Fibroblast of pulmonary artery (primary cell): ENCODE measurements around the gene CLEC3B.

Experiments used
- DNase-seq: peaks from one replicate; pipeline ENCODE4 v3.0.0-alpha.2; 2010; ENCODE audit warnings: low read depth
- H3K4me3 ChIP-seq: replicated peaks from 2 replicates; pipeline ENCODE4 v1.5.1; 2011; ENCODE audit warnings: low read depth, mild to moderate bottlenecking, control low read depth, low read length, moderate library complexity
- CTCF ChIP-seq: IDR thresholded peaks from 2 replicates; pipeline ENCODE4 v1.5.1; 2011; ENCODE audit warnings: mild to moderate bottlenecking, control low read depth, low read length, inconsistent platforms; ENCODE audit errors: missing control alignments

CLEC3B gene

GRCh38 chr3:45062697-45063070, 36.6 kb downstream of the CLEC3B start:
- no peak overlapping the region for H3K4me3 ChIP-seq
- no peak for DNase-seq
- no peak for TF ChIP-seq CTCF

- peak; percentile 82 for DNase-seq
- H3K4me3 ChIP-seq = peak overlapping the region; percentile 14
- no peak for TF ChIP-seq CTCF
Measured at GRCh38 chr3:45064512-45065372, 38.6 kb downstream of the CLEC3B start.

- no peak for TF ChIP-seq CTCF
- DNase-seq = no peak
- H3K4me3 ChIP-seq = no peak overlapping the region
Measured at GRCh38 chr3:45065373-45065720, 39.2 kb downstream of the CLEC3B start.

GRCh38 chr3:45066109-45066801, 40.2 kb downstream of the CLEC3B start:
- no peak overlapping the region for H3K4me3 ChIP-seq
- TF ChIP-seq CTCF = no peak
- DNase-seq = no peak

- H3K4me3 ChIP-seq = no peak overlapping the region
- no peak for TF ChIP-seq CTCF
- no peak for DNase-seq
Measured at GRCh38 chr3:45067486-45067885, 41.4 kb downstream of the CLEC3B start.

GRCh38 chr3:45067941-45068340, 41.8 kb downstream of the CLEC3B start:
- H3K4me3 ChIP-seq = no peak overlapping the region
- TF ChIP-seq CTCF = no peak
- no peak for DNase-seq

GRCh38 chr3:45071075-45071474, 45.0 kb downstream of the CLEC3B start:
- no peak for TF ChIP-seq CTCF
- H3K4me3 ChIP-seq = no peak overlapping the region
- DNase-seq = no peak
